Neuronal stem cell (in vitro differentiated cells): Measurements from ENCODE around the gene STYX.

Experiments
- DNase-seq: peaks from one replicate; pipeline ENCODE4 v3.0.0-alpha.2; 2013; ENCODE audit warnings: low spot score
- H2AFZ ChIP-seq: one replicate; pipeline ENCODE4 v1.6.1; 2013; ENCODE audit warnings: mild to moderate bottlenecking, low read length, inconsistent platforms
- H2AK5ac ChIP-seq: 2 replicates; pipeline ENCODE4 v1.6.1; 2013; ENCODE audit warnings: low read depth, mild to moderate bottlenecking, inconsistent platforms, low read length, moderate library complexity, mixed read lengths
- H2BK120ac ChIP-seq: 2 replicates; pipeline ENCODE4 v1.6.1; 2013; ENCODE audit warnings: low read depth, mild to moderate bottlenecking, inconsistent platforms, low read length, moderate library complexity, mixed read lengths
- H2BK12ac ChIP-seq: one replicate; pipeline ENCODE4 v1.6.1; 2013; ENCODE audit warnings: low read length, inconsistent platforms
- H2BK15ac ChIP-seq: 2 replicates; pipeline ENCODE4 v1.6.1; 2013; ENCODE audit warnings: mild to moderate bottlenecking, low read length, inconsistent platforms, mixed read lengths
- H2BK5ac ChIP-seq: one replicate; pipeline ENCODE4 v1.6.1; 2013; ENCODE audit warnings: inconsistent platforms, mild to moderate bottlenecking, low read length, moderate library complexity
- H3K14ac ChIP-seq: one replicate; pipeline ENCODE4 v1.6.1; 2013; ENCODE audit warnings: low read length, inconsistent platforms
- H3K18ac ChIP-seq: 2 replicates; pipeline ENCODE4 v1.6.1; 2013; ENCODE audit warnings: low read length, inconsistent platforms
- H3K23ac ChIP-seq: 2 replicates; pipeline ENCODE4 v1.6.1; 2013; ENCODE audit warnings: low read depth, mild to moderate bottlenecking, mixed read lengths, low read length, inconsistent platforms; ENCODE audit not compliant: poor library complexity
- H3K27ac ChIP-seq: replicated peaks from 3 replicates; pipeline ENCODE4 v1.5.1; 2013; ENCODE audit warnings: low read length, inconsistent platforms
- H3K27me3 ChIP-seq, 3 experiments: 2 replicates each; pipeline ENCODE4 v1.6.1; 2013; ENCODE audit warnings: low read length in 3 of 3, mild to moderate bottlenecking in 2 of 3, inconsistent platforms in 1 of 3, low read depth in 1 of 3, mixed read lengths in 1 of 3, moderate library complexity in 1 of 3; ENCODE audit not compliant: control insufficient read depth in 3 of 3, insufficient read depth in 3 of 3
- H3K36me3 ChIP-seq, 2 donors: replicated peaks in 1 of 2; 2 replicates each; pipeline ENCODE4 v1.6.1; 2013; ENCODE audit warnings: low read length in 2 of 2; ENCODE audit not compliant: control insufficient read depth in 2 of 2, insufficient read depth in 2 of 2
- H3K4ac ChIP-seq: 2 replicates; pipeline ENCODE4 v1.6.1; 2013; ENCODE audit warnings: inconsistent platforms, mild to moderate bottlenecking, low read length, moderate library complexity
- H3K4me1 ChIP-seq, 2 donors: 1 replicate in 1 of 2; 2 replicates in 1 of 2; pipeline ENCODE4 v1.6.1; 2013; ENCODE audit warnings: low read length in 2 of 2, low read depth in 1 of 2; ENCODE audit not compliant: control insufficient read depth in 2 of 2, insufficient read depth in 1 of 2
- H3K4me2 ChIP-seq: one replicate; pipeline ENCODE4 v1.6.1; 2013; ENCODE audit warnings: mild to moderate bottlenecking, low read length, inconsistent platforms; ENCODE audit not compliant: insufficient read depth, poor library complexity, severe bottlenecking
- H3K4me3 ChIP-seq, 2 donors: 2 replicates each; pipeline ENCODE4 v1.5.1; 2013; ENCODE audit warnings: low read length in 2 of 2, mild to moderate bottlenecking in 2 of 2, inconsistent platforms in 1 of 2, moderate library complexity in 1 of 2
- H3K79me1 ChIP-seq: one replicate; pipeline ENCODE4 v1.6.1; 2013; ENCODE audit warnings: low read depth, mild to moderate bottlenecking, inconsistent platforms, low read length, moderate library complexity
- H3K9ac ChIP-seq: one replicate; pipeline ENCODE4 v1.6.1; 2013; ENCODE audit warnings: mild to moderate bottlenecking, low read depth, low read length, inconsistent platforms; ENCODE audit not compliant: poor library complexity
- H3K9me3 ChIP-seq, 2 donors: replicated peaks in 1 of 2; 2 replicates each; pipeline versions ENCODE3 to v1.6.1; 2013; ENCODE audit warnings: low read length in 2 of 2, mild to moderate bottlenecking in 2 of 2, inconsistent platforms in 1 of 2, low read depth in 1 of 2, mixed read lengths in 1 of 2, moderate library complexity in 1 of 2; ENCODE audit not compliant: control insufficient read depth in 2 of 2, insufficient read depth in 1 of 2
- H4K8ac ChIP-seq: one replicate; pipeline ENCODE4 v1.6.1; 2013; ENCODE audit warnings: low read depth, mild to moderate bottlenecking, inconsistent platforms, low read length, moderate library complexity
- H4K91ac ChIP-seq: one replicate; pipeline ENCODE4 v1.6.1; 2013; ENCODE audit warnings: low read length, low read depth, mild to moderate bottlenecking, inconsistent platforms; ENCODE audit not compliant: poor library complexity
- WGBS, 2 donors: extraction: QIAGEN DNeasy Blood & Tissue Kit; methylation state at CpG; one replicate each; pipeline ENCODE4 v1.1.7; 2013; ENCODE audit warnings: missing lambda C conversion rate in 2 of 2, mixed read lengths in 1 of 2; ENCODE audit not compliant: insufficient read length in 2 of 2, insufficient replicate concordance in 1 of 2; ENCODE audit errors: extremely low coverage in 2 of 2; 5-methylcytosine and 5-hydroxymethylcytosine counted together

STYX gene

DNA sequence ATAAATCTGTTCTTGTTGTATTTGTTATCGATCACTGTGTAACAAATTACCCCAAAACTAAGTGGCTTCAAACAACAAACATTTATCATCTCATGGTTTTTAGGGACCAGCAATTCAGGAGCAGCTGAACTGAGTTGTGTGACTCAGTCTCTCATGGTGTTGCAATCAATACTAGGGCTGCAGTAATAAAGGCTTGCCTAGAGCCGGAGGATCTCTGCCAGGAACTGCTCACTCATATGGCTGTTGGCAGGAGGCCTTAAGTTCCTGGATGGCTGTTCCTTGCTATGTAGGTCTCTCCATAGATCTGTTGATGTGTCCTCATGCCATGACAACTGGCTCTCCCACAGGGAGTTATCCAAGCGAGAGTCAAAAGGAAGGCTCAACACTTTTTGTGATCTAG, 26.7 kb upstream of the STYX start:
- Histone ChIP-seq H3K14ac (no peak overlapping the region), H3K36me3 (peaks cover 0 to 1% of the 10 kb centered on the region in 2 donors), H2BK12ac (no peak overlapping the region), H3K9me3 (no peaks in the 10 kb centered on the region), H3K18ac (no peak overlapping the region), H3K27me3 (no peaks in the 10 kb centered on the region), H3K9ac (no peak overlapping the region), H3K4me1 (peaks cover 0 to 5% of the 10 kb centered on the region in 2 donors), H2BK15ac (no peak overlapping the region), H2AK5ac (no peak overlapping the region), H2BK5ac (no peak overlapping the region), H2BK120ac (no peak overlapping the region), H2AFZ (no peak overlapping the region), H3K4me3 (no peak overlapping the region), H3K27ac (no peak overlapping the region), H4K91ac (no peak overlapping the region), H3K23ac (no peak overlapping the region), H3K4ac (no peak overlapping the region), H4K8ac (no peak overlapping the region), H3K79me1 (peaks cover 4% of the 10 kb centered on the region), H3K4me2 (no peak overlapping the region)
- no peak for DNase-seq
- no CpG with 5 or more reads among the region's 3 CpGs for WGBS, 2 donors

DNA sequence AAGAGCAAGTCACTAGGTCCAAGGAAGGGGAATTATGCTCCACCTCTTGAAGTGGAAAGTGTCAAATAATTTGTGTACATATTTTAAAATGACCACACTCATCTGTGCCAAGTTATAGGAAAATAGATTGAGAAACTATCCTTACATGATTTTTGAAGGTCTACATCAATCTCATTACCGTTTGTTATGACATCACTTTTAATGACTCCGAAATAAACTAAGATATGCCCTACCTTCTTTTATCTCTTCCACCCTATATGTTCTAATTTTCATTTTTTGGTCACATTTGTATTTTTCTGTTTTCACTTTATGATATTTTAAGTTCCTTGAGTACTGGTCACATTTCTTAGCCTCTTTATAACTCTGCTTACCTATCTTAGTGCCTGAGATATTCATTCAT, 26.3 kb upstream of the STYX start:
- no CpG with 5 or more reads among the region's 2 CpGs for WGBS, 2 donors
- Histone ChIP-seq H3K4me2 (no peak overlapping the region), H3K79me1 (peaks cover 4% of the 10 kb centered on the region), H3K36me3 (peaks cover under 1 to 6% of the 10 kb centered on the region in 2 donors), H3K4me3 (no peak overlapping the region), H2BK12ac (no peak overlapping the region), H3K4ac (no peak overlapping the region), H4K8ac (no peak overlapping the region), H2AFZ (no peak overlapping the region), H3K14ac (no peak overlapping the region), H3K27me3 (no peaks in the 10 kb centered on the region), H2BK5ac (no peak overlapping the region), H3K9ac (no peak overlapping the region), H2BK120ac (no peak overlapping the region), H4K91ac (no peak overlapping the region), H3K9me3 (no peaks in the 10 kb centered on the region), H3K4me1 (peaks cover 0 to 8% of the 10 kb centered on the region in 2 donors), H2BK15ac (no peak overlapping the region), H3K18ac (no peak overlapping the region), H3K27ac (no peak overlapping the region), H2AK5ac (no peak overlapping the region), H3K23ac (no peak overlapping the region)
- DNase-seq = no peak

DNA sequence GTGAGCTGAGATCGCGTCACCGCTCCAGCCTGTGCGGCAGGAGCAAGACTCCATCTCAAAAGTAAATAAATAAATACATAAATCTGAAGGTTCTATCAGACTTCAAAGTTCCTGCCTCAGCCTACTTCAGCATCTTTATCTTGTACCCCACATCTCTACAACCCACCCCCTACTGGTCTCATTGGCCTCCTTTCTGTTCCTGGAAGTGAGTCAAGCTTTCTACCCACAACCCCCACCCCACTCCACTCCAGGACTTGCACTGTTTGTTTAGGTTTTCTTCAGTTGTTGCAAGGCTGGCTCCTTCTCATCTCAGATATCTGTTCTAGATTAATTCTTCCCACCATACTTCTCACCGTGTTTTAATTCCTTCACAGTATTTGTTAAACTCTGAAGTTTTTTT, 23.7 kb upstream of the STYX start:
- no peak overlapping the region for H3K4ac ChIP-seq
- peaks cover 0 to 10% of the 10 kb centered on the region in 2 donors for H3K4me1 ChIP-seq
- H2AFZ ChIP-seq = peak overlapping the region; percentile 84
- no peak overlapping the region for H2BK120ac ChIP-seq
- H2BK5ac ChIP-seq = no peak overlapping the region
- H3K4me3 ChIP-seq = peak overlapping the region in 1 of 2 donors; percentile 77
- no peak overlapping the region for H3K27ac ChIP-seq
- H3K36me3 ChIP-seq = peaks cover 5 to 32% of the 10 kb centered on the region in 2 donors
- no peak overlapping the region for H3K9ac ChIP-seq
- H3K23ac ChIP-seq = no peak overlapping the region
- no peak for DNase-seq
- H3K4me2 ChIP-seq = no peak overlapping the region
- no peak overlapping the region for H2BK12ac ChIP-seq
- H3K27me3 ChIP-seq = no peaks in the 10 kb centered on the region
- WGBS, 2 donors = no CpG with 5 or more reads among the region's 5 CpGs
- no peak overlapping the region for H4K91ac ChIP-seq
- H3K14ac ChIP-seq = no peak overlapping the region
- H2BK15ac ChIP-seq = no peak overlapping the region
- H3K79me1 ChIP-seq = peaks cover 4% of the 10 kb centered on the region
- H3K18ac ChIP-seq = no peak overlapping the region
- no peak overlapping the region for H4K8ac ChIP-seq
- no peak overlapping the region for H2AK5ac ChIP-seq
- no peaks in the 10 kb centered on the region for H3K9me3 ChIP-seq

DNA sequence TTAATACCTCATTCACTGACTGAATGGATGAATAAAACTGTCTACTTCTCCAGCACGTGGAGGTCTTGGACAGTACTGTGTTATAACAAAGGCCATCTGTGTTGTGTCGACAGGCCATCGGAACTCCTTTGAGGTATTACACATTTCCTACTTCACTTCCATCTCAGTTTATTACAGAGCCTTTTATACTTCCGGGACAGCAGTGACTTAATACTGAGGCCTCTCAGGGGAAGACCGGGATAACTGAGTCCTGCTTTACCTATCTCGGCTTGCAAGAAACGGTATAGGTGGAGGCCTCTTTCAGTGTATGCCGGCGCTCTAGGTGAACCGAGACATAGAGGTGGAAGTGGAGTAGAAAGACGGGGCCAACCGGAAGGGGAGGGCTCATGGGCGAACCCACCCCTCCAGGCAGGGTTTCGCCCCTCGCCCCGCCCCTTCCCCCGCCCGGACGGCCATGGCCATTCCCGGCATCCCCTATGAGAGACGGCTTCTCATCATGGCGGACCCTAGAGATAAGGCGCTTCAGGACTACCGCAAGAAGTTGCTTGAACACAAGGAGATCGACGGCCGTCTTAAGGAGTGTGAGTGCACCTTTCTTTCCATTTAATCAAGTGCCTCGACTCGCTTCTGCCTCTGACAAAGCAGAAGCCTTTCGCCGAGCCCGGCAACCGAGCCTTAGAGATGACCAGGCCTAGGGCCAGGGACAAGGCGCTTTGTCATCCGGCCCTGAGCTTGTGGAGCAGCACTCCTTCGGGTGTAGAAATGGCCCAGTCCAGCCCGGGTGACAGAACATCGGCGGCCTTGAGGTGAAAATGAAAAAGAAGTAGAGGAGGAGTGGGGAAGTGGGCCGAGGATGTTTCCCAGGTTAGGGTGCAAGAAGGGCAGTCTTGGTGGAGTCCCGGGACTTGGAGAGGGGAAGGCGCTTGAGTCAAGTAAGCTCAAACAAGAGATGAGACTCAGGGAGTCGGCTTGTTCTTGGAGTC, 23.0 kb upstream of the STYX start, which contains the start of gene PSMC6:
PSMC6 (plus strand) TSS at position 477 of the 983 bp plus-strand sequence; CDS start at position 497, 20 bp downstream.
- H3K9ac ChIP-seq = peak within 1 kb of the TSS; percentile 92
- peak within 1 kb of the TSS; percentile 61 for H3K18ac ChIP-seq
- H3K79me1 ChIP-seq = peaks cover 4% of the 10 kb centered on the region
- H4K91ac ChIP-seq = no peak within 1 kb of the TSS
- H3K27ac ChIP-seq = peak within 1 kb of the TSS; percentile 14
- WGBS, 2 donors = no CpG with 5 or more reads among the region's 43 CpGs
- no peak within 1 kb of the TSS for H3K4ac ChIP-seq
- no peaks in the 10 kb centered on the region for H3K9me3 ChIP-seq
- H2BK15ac ChIP-seq = no peak within 1 kb of the TSS
- H2BK120ac ChIP-seq = no peak within 1 kb of the TSS
- peaks cover 5 to 39% of the 10 kb centered on the region in 2 donors for H3K36me3 ChIP-seq
- peak within 1 kb of the TSS; percentile 60 for H3K4me2 ChIP-seq
- peak within 1 kb of the TSS; percentile 77 to 95 for H3K4me3 ChIP-seq
- DNase-seq = peak; percentile 80
- H3K27me3 ChIP-seq = no peaks in the 10 kb centered on the region
- H3K23ac ChIP-seq = peak within 1 kb of the TSS; percentile 29
- H3K4me1 ChIP-seq = peaks cover 0 to 10% of the 10 kb centered on the region in 2 donors
- H2AFZ ChIP-seq = peak within 1 kb of the TSS; percentile 84
- no peak within 1 kb of the TSS for H2BK12ac ChIP-seq
- H3K14ac ChIP-seq = no peak within 1 kb of the TSS
- no peak within 1 kb of the TSS for H4K8ac ChIP-seq
- no peak within 1 kb of the TSS for H2BK5ac ChIP-seq
- H2AK5ac ChIP-seq = no peak within 1 kb of the TSS
